Osteocyte (in vitro differentiated cells): Measurements from ENCODE around the gene RNF151. TPM values are rescaled to one million over a fixed set of nuclear protein-coding genes. Genes with fewer than 3 reads are reported as not detected.
A peak's percentile ranks its signal among the peaks of the same experiment; 100 is the strongest.

Experiments used
- DNase-seq: peaks from one replicate; pipeline ENCODE4 v3.0.0; 2021; ENCODE audit warnings: mixed read lengths; ENCODE audit not compliant: unreplicated experiment; ENCODE audit errors: extremely low spot score
- H3K27ac Mint-ChIP-seq: one replicate; pipeline ENCODE4 v1.8.0; 2021; ENCODE audit warnings: mild to moderate bottlenecking, mixed read lengths; ENCODE audit not compliant: unreplicated experiment
- H3K27me3 Mint-ChIP-seq: one replicate; pipeline ENCODE4 v1.8.0; 2021; ENCODE audit warnings: mixed read lengths; ENCODE audit not compliant: unreplicated experiment
- H3K36me3 Mint-ChIP-seq: one replicate; pipeline ENCODE4 v1.8.0; 2021; ENCODE audit warnings: mixed read lengths; ENCODE audit not compliant: unreplicated experiment
- H3K4me1 Mint-ChIP-seq: one replicate; pipeline ENCODE4 v1.8.0; 2021; ENCODE audit warnings: mixed read lengths; ENCODE audit not compliant: unreplicated experiment
- H3K4me3 Mint-ChIP-seq: one replicate; pipeline ENCODE4 v1.8.0; 2021; ENCODE audit warnings: mild to moderate bottlenecking, moderate library complexity, mixed read lengths; ENCODE audit not compliant: unreplicated experiment
- H3K9me3 Mint-ChIP-seq: one replicate; pipeline ENCODE4 v1.8.0; 2021; ENCODE audit warnings: mixed read lengths; ENCODE audit not compliant: unreplicated experiment
- total RNA-seq: library from RNA; stranded (reverse); gene quantifications from 2 replicates; pipeline ENCODE4 v1.2.1, GENCODE V29; 2021
- TF ChIP-seq, protein P1 (sequence below): fragments of 200-600 bp; sonication (generic); IDR thresholded peaks from 2 replicates; pipeline ENCODE4 v1.5.0; 2021; ENCODE audit warnings: antibody characterized with exemption, mild to moderate bottlenecking, moderate library complexity

Gene RNF151
- total RNA-seq, 1 donor from 2014 or later: 0.46 TPM

DNA sequence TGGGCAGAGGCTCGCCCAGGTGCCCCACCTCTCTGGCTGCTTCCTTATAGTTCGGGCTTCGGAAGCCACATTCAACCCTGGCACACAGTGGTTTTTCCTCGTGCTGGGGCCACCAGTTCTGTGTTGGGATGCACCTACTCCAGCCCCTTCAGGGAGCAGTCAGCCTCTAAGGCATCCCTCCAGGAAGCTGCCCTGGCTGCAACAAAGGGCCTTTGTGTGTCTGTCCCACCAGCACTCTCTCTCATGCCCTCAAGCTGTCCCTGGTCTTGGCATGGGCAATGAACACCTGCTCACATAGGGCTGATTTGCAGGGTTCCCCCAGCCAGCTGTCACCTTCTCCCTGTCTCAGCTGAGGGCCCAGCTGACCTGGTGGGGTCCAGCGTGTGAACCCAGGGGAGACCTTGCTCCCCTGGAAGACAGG lies 15.4 kb downstream of the RNF151 start:
- Mint-ChIP-seq H3K27ac (no peak overlapping the region), H3K36me3 (peaks cover 9% of the 10 kb centered on the region), H3K9me3 (no peaks in the 10 kb centered on the region), H3K4me1 (peaks cover 11% of the 10 kb centered on the region), H3K4me3 (no peak overlapping the region), H3K27me3 (peaks cover 9% of the 10 kb centered on the region)
- DNase-seq: no peak
- TF ChIP-seq, protein P1, sequence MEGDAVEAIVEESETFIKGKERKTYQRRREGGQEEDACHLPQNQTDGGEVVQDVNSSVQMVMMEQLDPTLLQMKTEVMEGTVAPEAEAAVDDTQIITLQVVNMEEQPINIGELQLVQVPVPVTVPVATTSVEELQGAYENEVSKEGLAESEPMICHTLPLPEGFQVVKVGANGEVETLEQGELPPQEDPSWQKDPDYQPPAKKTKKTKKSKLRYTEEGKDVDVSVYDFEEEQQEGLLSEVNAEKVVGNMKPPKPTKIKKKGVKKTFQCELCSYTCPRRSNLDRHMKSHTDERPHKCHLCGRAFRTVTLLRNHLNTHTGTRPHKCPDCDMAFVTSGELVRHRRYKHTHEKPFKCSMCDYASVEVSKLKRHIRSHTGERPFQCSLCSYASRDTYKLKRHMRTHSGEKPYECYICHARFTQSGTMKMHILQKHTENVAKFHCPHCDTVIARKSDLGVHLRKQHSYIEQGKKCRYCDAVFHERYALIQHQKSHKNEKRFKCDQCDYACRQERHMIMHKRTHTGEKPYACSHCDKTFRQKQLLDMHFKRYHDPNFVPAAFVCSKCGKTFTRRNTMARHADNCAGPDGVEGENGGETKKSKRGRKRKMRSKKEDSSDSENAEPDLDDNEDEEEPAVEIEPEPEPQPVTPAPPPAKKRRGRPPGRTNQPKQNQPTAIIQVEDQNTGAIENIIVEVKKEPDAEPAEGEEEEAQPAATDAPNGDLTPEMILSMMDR: no peak

DNA sequence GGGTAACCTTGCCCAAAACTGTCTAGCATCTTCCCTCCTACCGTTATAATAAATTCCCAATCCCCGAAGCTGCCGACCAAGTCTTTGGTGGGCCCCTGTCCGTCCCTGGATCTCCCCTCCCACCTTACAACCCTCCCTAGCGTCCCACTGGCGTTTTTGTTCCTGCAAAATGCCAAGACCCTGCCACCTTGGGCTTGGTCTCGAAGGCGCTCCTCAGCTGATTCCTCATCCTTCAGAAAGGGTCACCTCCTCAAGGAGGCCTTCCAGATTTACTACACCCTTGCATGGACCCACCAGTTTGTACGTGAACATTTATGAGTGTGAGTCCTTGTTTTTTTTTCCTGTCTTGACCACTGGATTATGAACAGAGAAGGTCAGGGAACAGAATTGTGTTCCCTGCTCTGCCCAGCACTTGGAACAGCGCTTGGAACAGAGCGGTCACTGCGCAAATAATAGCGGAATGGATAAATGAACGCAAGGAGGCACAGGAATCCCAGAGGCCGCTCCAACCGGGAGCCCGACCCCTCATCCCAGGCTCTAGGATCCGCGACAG lies 16.4 kb downstream of the RNF151 start:
- H3K4me1 Mint-ChIP-seq: peaks cover 11% of the 10 kb centered on the region
- DNase-seq: no peak
- TF ChIP-seq, protein P1: no peak
- H3K36me3 Mint-ChIP-seq: peaks cover 9% of the 10 kb centered on the region
- peak overlapping the region; percentile 71 for H3K4me3 Mint-ChIP-seq
- H3K27ac Mint-ChIP-seq: no peak overlapping the region
- H3K9me3 Mint-ChIP-seq: no peaks in the 10 kb centered on the region
- H3K27me3 Mint-ChIP-seq: peaks cover 9% of the 10 kb centered on the region

DNA sequence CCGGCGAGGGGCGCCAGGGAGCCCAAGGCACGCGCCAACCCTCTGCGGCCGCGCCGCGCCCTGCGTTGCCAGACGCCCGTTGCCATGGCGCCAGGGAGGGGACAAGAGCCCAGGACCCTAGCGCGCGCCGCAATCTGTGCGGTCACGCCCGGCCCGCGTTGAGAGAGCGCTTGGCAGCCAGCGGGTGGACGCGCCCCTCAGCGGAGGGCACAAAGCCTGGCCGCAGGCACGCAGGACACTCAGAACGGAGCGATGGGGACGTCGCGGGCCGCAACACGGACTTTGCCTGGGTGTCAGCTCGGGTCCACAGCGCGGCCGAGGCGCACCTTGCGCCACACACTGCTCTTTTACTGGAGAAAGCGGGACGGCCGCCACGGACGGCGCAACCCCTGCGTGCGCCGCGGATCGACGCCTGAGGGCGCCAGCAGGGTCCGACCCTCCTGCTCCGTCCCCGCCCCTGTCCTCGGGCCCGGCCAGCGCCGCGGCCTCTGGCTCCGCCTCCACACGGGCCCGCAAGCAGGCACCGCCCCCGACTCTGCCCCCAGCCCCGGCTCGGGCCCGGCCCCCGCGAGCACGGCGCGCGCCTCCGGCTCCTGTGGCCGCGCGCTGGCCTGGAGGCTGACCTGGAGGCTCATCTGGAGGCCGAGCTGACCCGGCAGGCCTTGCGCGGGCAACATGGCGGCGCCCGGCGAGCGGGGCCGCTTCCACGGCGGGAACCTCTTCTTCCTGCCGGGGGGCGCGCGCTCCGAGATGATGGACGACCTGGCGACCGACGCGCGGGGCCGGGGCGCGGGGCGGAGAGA lies 17.1 kb downstream of the RNF151 start, which contains the start of gene GFER:
Gene GFER, plus strand, starts transcription at position 650 of the 803 bp plus-strand sequence. Its CDS starts 26 bp downstream, at position 676.
- peaks cover 11% of the 10 kb centered on the region for H3K4me1 Mint-ChIP-seq
- H3K27me3 Mint-ChIP-seq: peaks cover 12% of the 10 kb centered on the region
- TF ChIP-seq, protein P1: peak; percentile 53
- peak; percentile 97 for DNase-seq
- peak within 1 kb of the TSS; percentile 78 for H3K27ac Mint-ChIP-seq
- H3K4me3 Mint-ChIP-seq: peak within 1 kb of the TSS; percentile 80
- peaks cover 9% of the 10 kb centered on the region for H3K36me3 Mint-ChIP-seq
- H3K9me3 Mint-ChIP-seq: no peaks in the 10 kb centered on the region

DNA sequence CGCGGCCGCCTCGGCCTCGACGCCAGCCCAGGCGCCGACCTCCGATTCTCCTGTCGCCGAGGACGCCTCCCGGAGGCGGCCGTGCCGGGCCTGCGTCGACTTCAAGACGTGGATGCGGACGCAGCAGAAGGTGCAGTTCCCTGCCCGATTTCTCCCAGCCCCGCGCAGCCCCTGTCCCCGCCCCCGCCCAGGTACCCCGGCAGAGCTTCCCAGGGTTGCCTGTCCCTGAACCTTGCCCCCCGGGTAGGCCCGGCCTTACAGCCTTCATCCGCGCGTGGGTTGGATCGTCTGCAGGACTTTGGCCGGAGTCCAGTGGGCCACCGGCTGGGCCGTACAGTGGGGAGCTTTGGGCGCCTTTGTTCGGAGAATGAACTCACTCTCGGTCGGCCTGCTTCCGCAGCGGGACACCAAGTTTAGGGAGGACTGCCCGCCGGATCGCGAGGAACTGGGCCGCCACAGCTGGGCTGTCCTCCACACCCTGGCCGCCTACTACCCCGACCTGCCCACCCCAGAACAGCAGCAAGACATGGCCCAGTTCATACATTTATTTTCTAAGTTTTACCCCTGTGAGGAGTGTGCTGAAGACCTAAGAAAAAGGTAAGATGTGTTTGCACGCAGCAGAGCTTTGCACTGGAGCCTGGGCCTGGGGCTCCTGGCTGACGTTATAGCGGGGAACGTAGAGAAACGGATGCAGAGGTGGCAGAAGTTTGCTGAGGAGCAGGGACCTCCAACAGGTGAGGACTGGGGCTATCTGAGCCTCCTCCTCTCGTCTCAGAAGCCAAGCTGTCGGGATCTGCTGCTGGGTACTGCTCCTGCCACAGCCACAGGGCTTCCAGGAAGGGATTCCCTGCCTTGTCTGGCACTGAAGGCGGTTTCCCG lies 17.9 kb downstream of the RNF151 start:
- peaks cover 19% of the 10 kb centered on the region for H3K27me3 Mint-ChIP-seq
- H3K27ac Mint-ChIP-seq: no peak overlapping the region
- TF ChIP-seq, protein P1: no peak
- peak overlapping the region; percentile 80 for H3K4me3 Mint-ChIP-seq
- H3K9me3 Mint-ChIP-seq: no peaks in the 10 kb centered on the region
- peaks cover 14% of the 10 kb centered on the region for H3K4me1 Mint-ChIP-seq
- no peak for DNase-seq
- H3K36me3 Mint-ChIP-seq: peaks cover 9% of the 10 kb centered on the region
